Fibroblast of lung (primary cell): ENCODE data around the gene DDIT4.

Experiments
- EZH2 ChIP-seq: IDR thresholded peaks from 2 replicates; pipeline ENCODE4 v1.5.1; 2012; ENCODE audit warnings: low read length, control low read depth, mild to moderate bottlenecking; ENCODE audit errors: missing control alignments
- TF ChIP-seq, protein P1 (sequence below), 2 donors: IDR thresholded peaks in 1 of 2; conservative IDR thresholded peaks in 1 of 2; 1 replicate in 1 of 2; 2 replicates in 1 of 2; pipeline ENCODE4 v1.5.1; 2011 to 2012; ENCODE audit warnings: low read length in 2 of 2, control low read depth in 1 of 2, inconsistent platforms in 1 of 2, low read depth in 1 of 2, mild to moderate bottlenecking in 1 of 2

GRCh38 chr10:72292223-72292691, 18.5 kb downstream of the DDIT4 start:
- TF ChIP-seq EZH2, result no peak
- TF ChIP-seq, protein P1, sequence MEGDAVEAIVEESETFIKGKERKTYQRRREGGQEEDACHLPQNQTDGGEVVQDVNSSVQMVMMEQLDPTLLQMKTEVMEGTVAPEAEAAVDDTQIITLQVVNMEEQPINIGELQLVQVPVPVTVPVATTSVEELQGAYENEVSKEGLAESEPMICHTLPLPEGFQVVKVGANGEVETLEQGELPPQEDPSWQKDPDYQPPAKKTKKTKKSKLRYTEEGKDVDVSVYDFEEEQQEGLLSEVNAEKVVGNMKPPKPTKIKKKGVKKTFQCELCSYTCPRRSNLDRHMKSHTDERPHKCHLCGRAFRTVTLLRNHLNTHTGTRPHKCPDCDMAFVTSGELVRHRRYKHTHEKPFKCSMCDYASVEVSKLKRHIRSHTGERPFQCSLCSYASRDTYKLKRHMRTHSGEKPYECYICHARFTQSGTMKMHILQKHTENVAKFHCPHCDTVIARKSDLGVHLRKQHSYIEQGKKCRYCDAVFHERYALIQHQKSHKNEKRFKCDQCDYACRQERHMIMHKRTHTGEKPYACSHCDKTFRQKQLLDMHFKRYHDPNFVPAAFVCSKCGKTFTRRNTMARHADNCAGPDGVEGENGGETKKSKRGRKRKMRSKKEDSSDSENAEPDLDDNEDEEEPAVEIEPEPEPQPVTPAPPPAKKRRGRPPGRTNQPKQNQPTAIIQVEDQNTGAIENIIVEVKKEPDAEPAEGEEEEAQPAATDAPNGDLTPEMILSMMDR (conservative IDR thresholded peaks at IDR 0.05 in 1 of 2, IDR thresholded peaks at IDR 0.05 in 1 of 2; ENCODE audit: low read depth in 1 of 2, low read length in 2 of 2), result no peak
